GF-D8 (cell line): ENCODE measurements around the gene RAP2B.

Source experiments
- DNase-seq: peaks from one replicate; lab custom pipeline; 2025; lab: John Stamatoyannopoulos, UW

RAP2B gene

GRCh38 chr3:153160451-153161137, 1.4 kb upstream of the RAP2B start:
- DNase-seq = no peak

GRCh38 chr3:153161138-153161713, 800 bp upstream of the RAP2B start:
- DNase-seq = peak; percentile 96

GRCh38 chr3:153162513-153163392, 727 bp downstream of the RAP2B start:
- DNase-seq = no peak

- no peak for DNase-seq
Measured at GRCh38 chr3:153163393-153163724, 1.3 kb downstream of the RAP2B start.

- no peak for DNase-seq
Measured at GRCh38 chr3:153163756-153164550, 1.9 kb downstream of the RAP2B start.

GRCh38 chr3:153165261-153165681, 3.2 kb downstream of the RAP2B start:
- DNase-seq = no peak

GRCh38 chr3:153166206-153166605, 4.2 kb downstream of the RAP2B start:
- DNase-seq = no peak

- no peak for DNase-seq
Measured at GRCh38 chr3:153166796-153167195, 4.8 kb downstream of the RAP2B start.

- DNase-seq = no peak
Measured at GRCh38 chr3:153169793-153170383, 7.9 kb downstream of the RAP2B start.

GRCh38 chr3:153171256-153171655, 9.2 kb downstream of the RAP2B start:
- no peak for DNase-seq

- no peak for DNase-seq
Measured at GRCh38 chr3:153171918-153172317, 9.9 kb downstream of the RAP2B start.

GRCh38 chr3:153172796-153173757, 11.1 kb downstream of the RAP2B start:
- no peak for DNase-seq

- no peak for DNase-seq
Measured at GRCh38 chr3:153173758-153174516, 11.9 kb downstream of the RAP2B start.

GRCh38 chr3:153176197-153176596, 14.2 kb downstream of the RAP2B start:
- no peak for DNase-seq

GRCh38 chr3:153180860-153181372, 18.9 kb downstream of the RAP2B start:
- no peak for DNase-seq

GRCh38 chr3:153182501-153183293, 20.7 kb downstream of the RAP2B start:
- no peak for DNase-seq

- no peak for DNase-seq
Measured at GRCh38 chr3:153190923-153191322, 28.9 kb downstream of the RAP2B start.

- DNase-seq = no peak
Measured at GRCh38 chr3:153192327-153192726, 30.3 kb downstream of the RAP2B start.
